Thoracic aorta (tissue), 2 donors: ENCODE results near the gene SRRD. TPM values are rescaled to one million over a fixed set of nuclear protein-coding genes. Genes with fewer than 3 reads are reported as not detected.

ENCODE experiments used
- ATAC-seq: fragments of 150-250 bp; one replicate; pipeline ENCODE4 v1.8.0; 2017; ENCODE audit warnings: low read depth; ENCODE audit not compliant: insufficient number of reproducible peaks, low FRiP score
- DNase-seq: peaks from one replicate; pipeline ENCODE4 v3.0.0-alpha.2; 2020; ENCODE audit warnings: low spot score
- H3K27ac ChIP-seq, 2 donors: fragments of 200-600 bp; sonication (generic); 1 replicate in 1 of 2; 2 replicates in 1 of 2; pipeline ENCODE4 v1.5.1; 2016; ENCODE audit warnings: mild to moderate bottlenecking in 2 of 2, moderate library complexity in 2 of 2
- H3K27me3 ChIP-seq: fragments of 200-600 bp; sonication (generic); replicated peaks from 2 replicates; pipeline ENCODE4 v1.6.0; 2016; ENCODE audit warnings: mild to moderate bottlenecking; ENCODE audit not compliant: insufficient read depth
- H3K36me3 ChIP-seq: fragments of 200-600 bp; sonication (generic); one replicate; pipeline ENCODE4 v1.5.1; 2016
- H3K4me1 ChIP-seq, 2 donors: fragments of 200-600 bp; sonication (generic); 1 replicate in 1 of 2; 2 replicates in 1 of 2; pipeline versions ENCODE4 v1.5.1 to v1.6.0; 2016; ENCODE audit warnings: low read depth in 2 of 2, mild to moderate bottlenecking in 1 of 2; ENCODE audit not compliant: control insufficient read depth in 1 of 2
- H3K4me3 ChIP-seq: fragments of 200-600 bp; sonication (generic); 2 replicates; pipeline ENCODE4 v1.5.1; 2016; ENCODE audit warnings: mild to moderate bottlenecking
- H3K9me3 ChIP-seq: fragments of 200-600 bp; sonication (generic); 2 replicates; pipeline ENCODE4 v1.5.1; 2016
- CTCF ChIP-seq: fragments of 200-600 bp; sonication (generic); IDR thresholded peaks from one replicate; pipeline ENCODE4 v1.5.1; 2019; ENCODE audit warnings: antibody characterized with exemption
- total RNA-seq, 2 donors: library from RNA; depleted of rRNA; stranded (reverse); fragments of >200 nt; gene quantifications; one replicate each; pipeline versions ENCODE4 v1.1.0 to v1.2.3, GENCODE V29; 2016

SRRD gene
- total RNA-seq, 2 donors from 2014 or later: 8.3 to 31.3 TPM

- TF ChIP-seq CTCF: no peak
- H3K4me3 ChIP-seq: no peak overlapping the region
- DNase-seq: no peak
- H3K27ac ChIP-seq: no peak overlapping the region
- no peaks in the 10 kb centered on the region for H3K27me3 ChIP-seq
- no peak for ATAC-seq
- H3K9me3 ChIP-seq: no peaks in the 10 kb centered on the region
- H3K36me3 ChIP-seq: no peaks in the 10 kb centered on the region
- no peaks in the 10 kb centered on the region for H3K4me1 ChIP-seq
These were observed 44.1 kb upstream of the SRRD start for GRCh38 chr22:26439559-26439958.

- no peaks in the 10 kb centered on the region for H3K4me1 ChIP-seq
- H3K4me3 ChIP-seq: no peak overlapping the region
- H3K27ac ChIP-seq: no peak overlapping the region
- TF ChIP-seq CTCF: no peak
- H3K9me3 ChIP-seq: no peaks in the 10 kb centered on the region
- DNase-seq (no peak), ATAC-seq (no peak)
- H3K27me3 ChIP-seq: no peaks in the 10 kb centered on the region
- no peaks in the 10 kb centered on the region for H3K36me3 ChIP-seq
These were observed 41.5 kb upstream of the SRRD start for GRCh38 chr22:26442086-26442756.

- Histone ChIP-seq H3K4me1 (no peaks in the 10 kb centered on the region), H3K27me3 (no peaks in the 10 kb centered on the region), H3K27ac (no peak overlapping the region), H3K9me3 (no peaks in the 10 kb centered on the region), H3K36me3 (no peaks in the 10 kb centered on the region), H3K4me3 (no peak overlapping the region)
- DNase-seq: no peak
- no peak for ATAC-seq
- no peak for TF ChIP-seq CTCF
These were observed 39.6 kb upstream of the SRRD start for GRCh38 chr22:26443901-26444690.

GRCh38 chr22:26444777-26445176, 38.9 kb upstream of the SRRD start:
- no peak overlapping the region for H3K27ac ChIP-seq
- no peaks in the 10 kb centered on the region for H3K9me3 ChIP-seq
- no peaks in the 10 kb centered on the region for H3K36me3 ChIP-seq
- no peaks in the 10 kb centered on the region for H3K27me3 ChIP-seq
- no peaks in the 10 kb centered on the region for H3K4me1 ChIP-seq
- no peak for DNase-seq
- no peak for ATAC-seq
- TF ChIP-seq CTCF: no peak
- no peak overlapping the region for H3K4me3 ChIP-seq

- Histone ChIP-seq H3K4me1 (no peaks in the 10 kb centered on the region), H3K36me3 (no peaks in the 10 kb centered on the region), H3K27ac (no peak overlapping the region), H3K27me3 (no peaks in the 10 kb centered on the region), H3K4me3 (no peak overlapping the region), H3K9me3 (no peaks in the 10 kb centered on the region)
- no peak for DNase-seq
- ATAC-seq: no peak
- no peak for TF ChIP-seq CTCF
These were observed 38.0 kb upstream of the SRRD start for GRCh38 chr22:26445577-26446275.
